ENCODE measurements around the gene JUP. TPM values are rescaled to one million over a fixed set of nuclear protein-coding genes. Genes with fewer than 3 reads are reported as not detected.

JUP gene
- total and polyA plus RNA-seq, 10 of the 15 experiments (the other 5 are each of a cell fraction or from before 2014, with no cell fraction given): 1.5 to 36.3 (median 11.6) TPM

DNA sequence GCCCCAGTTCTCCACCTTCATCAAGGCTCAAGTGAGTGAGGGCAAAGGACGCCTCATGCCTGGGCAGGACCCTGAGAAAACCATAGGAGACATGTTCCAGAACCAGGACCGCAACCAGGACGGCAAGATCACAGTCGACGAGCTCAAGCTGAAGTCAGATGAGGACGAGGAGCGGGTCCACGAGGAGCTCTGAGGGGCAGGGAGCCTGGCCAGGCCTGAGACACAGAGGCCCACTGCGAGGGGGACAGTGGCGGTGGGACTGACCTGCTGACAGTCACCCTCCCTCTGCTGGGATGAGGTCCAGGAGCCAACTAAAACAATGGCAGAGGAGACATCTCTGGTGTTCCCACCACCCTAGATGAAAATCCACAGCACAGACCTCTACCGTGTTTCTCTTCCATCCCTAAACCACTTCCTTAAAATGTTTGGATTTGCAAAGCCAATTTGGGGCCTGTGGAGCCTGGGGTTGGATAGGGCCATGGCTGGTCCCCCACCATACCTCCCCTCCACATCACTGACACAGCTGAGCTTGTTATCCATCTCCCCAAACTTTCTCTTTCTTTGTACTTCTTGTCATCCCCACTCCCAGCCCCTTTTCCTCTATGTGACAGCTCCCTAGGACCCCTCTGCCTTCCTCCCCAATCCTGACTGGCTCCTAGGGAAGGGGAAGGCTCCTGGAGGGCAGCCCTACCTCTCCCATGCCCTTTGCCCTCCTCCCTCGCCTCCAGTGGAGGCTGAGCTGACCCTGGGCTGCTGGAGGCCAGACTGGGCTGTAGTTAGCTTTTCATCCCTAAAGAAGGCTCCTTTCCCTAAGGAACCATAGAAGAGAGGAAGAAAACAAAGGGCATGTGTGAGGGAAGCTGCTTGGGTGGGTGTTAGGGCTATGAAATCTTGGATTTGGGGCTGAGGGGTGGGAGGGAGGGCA, 36.0 kb upstream of the JUP start:
- intact Hi-C loops (cut with micrococcal nuclease; ENCODE audit: unreplicated experiment): no loop called here
- CTCF ChIA-PET: no interaction called here
- peaks cover 9% of the 10 kb centered on the region for H3K4me1 ChIP-seq (ENCODE audit: control insufficient read depth, insufficient read depth, low read length)
- H3K9me3 ChIP-seq (replicated peaks; ENCODE audit: control insufficient read depth, insufficient read depth, low read length): no peaks in the 10 kb centered on the region
- RAD21 ChIA-PET (ENCODE audit: unreplicated experiment): no interaction called here
- SMC1A ChIA-PET (ENCODE audit: uncharacterized antibody, unreplicated experiment): no interaction called here
- no peaks in the 10 kb centered on the region for H3K79me2 ChIP-seq (ENCODE audit: control insufficient read depth, insufficient read depth, low read length)
- H2AFZ ChIP-seq (ENCODE audit: control insufficient read depth, low read depth, low read length): no peak overlapping the region
- in situ Hi-C loops (cut with MboI): no loop called here
- FAIRE-seq (no peak), DNase-seq (ENCODE audit: low read depth, low spot score) (no peak), ATAC-seq (no peak)
- POLR2A ChIA-PET: interaction anchor here (0.5 kb wide), 1 partner anchor 28 kb away, joined by 4 read pairs; no protein-coding TSS in a partner anchor
- no peak overlapping the region for H3K9ac ChIP-seq (ENCODE audit: control insufficient read depth, insufficient read depth, low read length)
- no peak overlapping the region for H3K4me3 ChIP-seq
- TF ChIP-seq, protein P1, sequence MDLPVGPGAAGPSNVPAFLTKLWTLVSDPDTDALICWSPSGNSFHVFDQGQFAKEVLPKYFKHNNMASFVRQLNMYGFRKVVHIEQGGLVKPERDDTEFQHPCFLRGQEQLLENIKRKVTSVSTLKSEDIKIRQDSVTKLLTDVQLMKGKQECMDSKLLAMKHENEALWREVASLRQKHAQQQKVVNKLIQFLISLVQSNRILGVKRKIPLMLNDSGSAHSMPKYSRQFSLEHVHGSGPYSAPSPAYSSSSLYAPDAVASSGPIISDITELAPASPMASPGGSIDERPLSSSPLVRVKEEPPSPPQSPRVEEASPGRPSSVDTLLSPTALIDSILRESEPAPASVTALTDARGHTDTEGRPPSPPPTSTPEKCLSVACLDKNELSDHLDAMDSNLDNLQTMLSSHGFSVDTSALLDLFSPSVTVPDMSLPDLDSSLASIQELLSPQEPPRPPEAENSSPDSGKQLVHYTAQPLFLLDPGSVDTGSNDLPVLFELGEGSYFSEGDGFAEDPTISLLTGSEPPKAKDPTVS (IDR thresholded peaks at IDR 0.05; ENCODE audit: low read depth, low read length): no peak
- TF ChIP-seq MYB (IDR thresholded peaks at IDR 0.05; ENCODE audit: borderline replicate concordance, low read depth, low read length) (no peak), POLR2A (IDR thresholded peaks at IDR 0.05; ENCODE audit: low read depth, low read length) (0 out of 2 replicates have a peak, but pooled peaks have one; percentile 34), POLR2AphosphoS5 (IDR thresholded peaks at IDR 0.05; ENCODE audit: low read length) (no peak), SIN3A (IDR thresholded peaks at IDR 0.05; ENCODE audit: low read depth, low read length) (no peak), CHD1 (IDR thresholded peaks at IDR 0.05; ENCODE audit: low read depth, low read length) (no peak)
- no TSS peak for BruUV-seq (replicated peaks)
- no peak overlapping the region for H3K4me2 ChIP-seq (ENCODE audit: control insufficient read depth, insufficient read depth)
- H3K27me3 ChIP-seq (replicated peaks in 1 of 2; ENCODE audit: control insufficient read depth in 2 of 2, insufficient read depth in 2 of 2, low read length in 1 of 2): no peaks in the 10 kb centered on the region
- H4K20me1 ChIP-seq (ENCODE audit: control insufficient read depth, insufficient read depth): no peaks in the 10 kb centered on the region
- peaks cover 0 to 3% of the 10 kb centered on the region in 2 experiments; a peak in 1 of 4 replicates for H3K36me3 ChIP-seq (ENCODE audit: control insufficient read depth in 2 of 2, insufficient read depth in 2 of 2, low read length in 1 of 2)
- 73% methylated on average over 12 of the region's 12 CpGs for whole genome bisulfite sequencing (ENCODE audit: insufficient coverage, insufficient replicate concordance, low lambda C conversion rate, missing lambda C conversion rate)
- no peak overlapping the region for H3K27ac ChIP-seq (ENCODE audit: control insufficient read depth, insufficient read depth)

Measured in GM12878 (cell line).